GM12878 (cell line): ENCODE measurements around the gene OR2H2. TPM values are rescaled to one million over a fixed set of nuclear protein-coding genes. Genes with fewer than 3 reads are reported as not detected.

ENCODE experiments used
- ATAC-seq: fragments of 200-7000 bp; cut with Tn5 transposase; 3 replicates; pipeline ENCODE4 v1.9.1; 2020; ENCODE audit warnings: mild to moderate bottlenecking, moderate library complexity
- BruUV-seq: library from RNA; stranded (reverse); fragments of 400-500 nt; replicated peaks from 2 replicates; lab custom pipeline; 2021; lab: Mats Ljungman, UMichigan
- CTCF ChIA-PET: fragments of 300-600 bp; sonication (Branson Sonifier 250); formaldehyde crosslinking; extraction: SDS; loops from one replicate; lab custom pipeline; 2021; ENCODE audit warnings: inconsistent platforms; lab: Yijun Ruan, JAX
- POLR2A ChIA-PET: fragments of 350-600 bp; formaldehyde crosslinking; extraction: SDS; loops from one replicate; lab custom pipeline; 2021; ENCODE audit warnings: inconsistent platforms; lab: Charles Lee
- RAD21 ChIA-PET: fragments of 300-600 bp; sonication (Branson Sonifier 250); formaldehyde crosslinking; loops from one replicate; lab custom pipeline; 2023; ENCODE audit warnings: antibody characterized with exemption; ENCODE audit not compliant: unreplicated experiment; lab: Charles Lee
- SMC1A ChIA-PET: fragments of 300-600 bp; sonication (Branson Sonifier 250); formaldehyde crosslinking; loops from one replicate; lab custom pipeline; 2023; ENCODE audit not compliant: unreplicated experiment, uncharacterized antibody; lab: Charles Lee
- DNase-seq: peaks from one replicate; pipeline ENCODE4 v3.0.0-alpha.2; 2011; ENCODE audit warnings: low read depth, low spot score
- FAIRE-seq: peaks from 3 replicates; lab custom pipeline; 2011; peaks lifted over from hg19 to GRCh38; lab: Jason Lieb, UNC
- H2AFZ ChIP-seq: 2 replicates; pipeline ENCODE4 v1.6.0; 2011; ENCODE audit warnings: low read depth, low read length, control low read depth; ENCODE audit not compliant: control insufficient read depth
- H3K27ac ChIP-seq: 2 replicates; pipeline ENCODE4 v1.5.1; 2011; ENCODE audit warnings: control low read depth; ENCODE audit not compliant: control insufficient read depth, insufficient read depth
- H3K27me3 ChIP-seq, 2 experiments: replicated peaks in 1 of 2; 2 replicates each; pipeline versions ENCODE4 v1.6.0 to v1.6.1; 2011; ENCODE audit warnings: low read length in 1 of 2; ENCODE audit not compliant: control insufficient read depth in 2 of 2, insufficient read depth in 2 of 2
- H3K36me3 ChIP-seq, 2 experiments: 2 replicates each; pipeline ENCODE4 v1.5.1; 2011; ENCODE audit warnings: low read length in 1 of 2; ENCODE audit not compliant: control insufficient read depth in 2 of 2, insufficient read depth in 2 of 2
- H3K4me1 ChIP-seq: 2 replicates; pipeline ENCODE4 v1.6.1; 2011; ENCODE audit warnings: mild to moderate bottlenecking, low read length, moderate library complexity, mixed read lengths; ENCODE audit not compliant: control insufficient read depth, insufficient read depth
- H3K4me2 ChIP-seq: 2 replicates; pipeline ENCODE4 v1.6.0; 2011; ENCODE audit warnings: control low read depth; ENCODE audit not compliant: control insufficient read depth, insufficient read depth
- H3K4me3 ChIP-seq: fragments of 200-600 bp; sonication (generic); 2 replicates; pipeline ENCODE4 v1.5.1; 2016
- H3K79me2 ChIP-seq: 2 replicates; pipeline ENCODE4 v1.6.0; 2011; ENCODE audit warnings: low read length; ENCODE audit not compliant: control insufficient read depth, insufficient read depth
- H3K9ac ChIP-seq: 2 replicates; pipeline ENCODE4 v1.8.0; 2011; ENCODE audit warnings: low read length, control low read depth, mixed read lengths; ENCODE audit not compliant: control insufficient read depth, insufficient read depth
- H3K9me3 ChIP-seq: replicated peaks from 3 replicates; pipeline ENCODE4 v1.5.1; 2011; ENCODE audit warnings: mild to moderate bottlenecking, low read length; ENCODE audit not compliant: control insufficient read depth, insufficient read depth
- H4K20me1 ChIP-seq: 2 replicates; pipeline ENCODE4 v1.6.0; 2011; ENCODE audit not compliant: control insufficient read depth, insufficient read depth
- CBX5 ChIP-seq: sonication (generic); IDR thresholded peaks from 2 replicates; pipeline ENCODE4 v1.6.1; 2016; ENCODE audit warnings: low read depth, moderate library complexity, mild to moderate bottlenecking, inconsistent platforms
- FOXM1 ChIP-seq: IDR thresholded peaks from 2 replicates; pipeline ENCODE4 v1.6.1; 2012; ENCODE audit warnings: low read depth, mild to moderate bottlenecking, inconsistent platforms, low read length, moderate library complexity
- MTA2 ChIP-seq: fragments of 450-650 bp; IDR thresholded peaks from 2 replicates; pipeline ENCODE4 v1.6.1; 2016; ENCODE audit warnings: low read depth, mild to moderate bottlenecking, moderate library complexity
- MYC ChIP-seq: IDR thresholded peaks from 2 replicates; pipeline ENCODE4 v1.6.1; 2011; ENCODE audit warnings: mild to moderate bottlenecking, low read length, moderate library complexity, inconsistent platforms; ENCODE audit not compliant: insufficient read depth, insufficient replicate concordance, insufficient read length, severe bottlenecking
- SP1 ChIP-seq: IDR thresholded peaks from one replicate; pipeline ENCODE4 v1.6.1; 2011; ENCODE audit warnings: low read depth, low read length
- SRF ChIP-seq, 2 experiments: IDR thresholded peaks; 2 replicates each; pipeline ENCODE4 v1.6.1; 2011; ENCODE audit warnings: low read depth in 2 of 2, low read length in 2 of 2, mild to moderate bottlenecking in 1 of 2, moderate library complexity in 1 of 2
- WRNIP1 ChIP-seq: IDR thresholded peaks from 2 replicates; pipeline ENCODE4 v1.6.1; 2011; ENCODE audit warnings: low read depth, low read length, improper control_type of control experiment, borderline replicate concordance
- WGBS: methylation state at CpG from one replicate; pipeline ENCODE4 v1.1.6; 2016; ENCODE audit warnings: low lambda C conversion rate; ENCODE audit not compliant: insufficient replicate concordance, insufficient coverage; ENCODE audit errors: missing lambda C conversion rate; 5-methylcytosine and 5-hydroxymethylcytosine counted together
- in situ Hi-C: fragments of 300-500 bp; cut with MboI; formaldehyde crosslinking; loops from 9 replicates; pipeline ENCODE4 v1.14.3; 2018; ENCODE audit warnings: mixed read lengths
- intact Hi-C: fragments of 100-400 bp; cut with micrococcal nuclease; formaldehyde crosslinking; loops from one replicate; pipeline ENCODE4 v1.14.2; 2022; ENCODE audit not compliant: unreplicated experiment
- polyA plus RNA-seq, 11 experiments: library from polyadenylated mRNA; depleted of rRNA in 4 of 11; unstranded in 6 of 11; stranded (reverse) in 5 of 11; fragments of >200 nt; fragmentation: Nextera tagmentation in 4 of 11; fragmentation: Illumina TruSeq in 1 of 11; extraction: Ambion mirVana in 4 of 11; extraction: Trizol in 1 of 11; gene quantifications; 1 replicate in 1 of 11; 2 replicates in 10 of 11; pipeline versions ENCODE4 v1.2.1 to v1.2.3, GENCODE V29; 2011 to 2016; ENCODE audit warnings: inconsistent platforms in 2 of 11, missing spikeins in 2 of 11, low read depth in 1 of 11
- total RNA-seq, 4 experiments: library from RNA; depleted of rRNA in 3 of 4; stranded (reverse); fragments of >200 nt in 3 of 4; fragmentation: Illumina TruSeq in 1 of 4; extraction: Trizol in 1 of 4; gene quantifications; 2 replicates each; pipeline versions ENCODE4 v1.2.1 to v1.2.3, GENCODE V29; 2013 to 2021
- TF ChIP-seq, protein P1 (sequence below): IDR thresholded peaks from 2 replicates; pipeline ENCODE4 v1.6.1; 2012; ENCODE audit warnings: improper control_type of control experiment, low read depth, low read length; ENCODE audit not compliant: insufficient replicate concordance
- TF ChIP-seq, protein P2 (sequence below): fragments of 450-650 bp; IDR thresholded peaks from 2 replicates; pipeline ENCODE4 v1.6.1; 2016; ENCODE audit warnings: mild to moderate bottlenecking

The OR2H2 gene
- total and polyA plus RNA-seq, 10 of the 15 experiments (the other 5 are each of a cell fraction or from before 2014, with no cell fraction given) = not detected

GRCh38 chr6:29610540-29610939 lies 25.6 kb downstream of the OR2H2 start:
- SMC1A ChIA-PET = no interaction called here
- BruUV-seq = no TSS peak
- Histone ChIP-seq H3K9me3 (no peaks in the 10 kb centered on the region), H3K79me2 (no peaks in the 10 kb centered on the region), H3K4me1 (no peaks in the 10 kb centered on the region), H3K9ac (no peak overlapping the region), H3K4me2 (no peak overlapping the region), H3K4me3 (no peak overlapping the region), H4K20me1 (no peaks in the 10 kb centered on the region), H3K27me3 (no peaks in the 10 kb centered on the region), H3K36me3 (no peaks in the 10 kb centered on the region), H2AFZ (no peak overlapping the region), H3K27ac (no peak overlapping the region)
- in situ Hi-C loops (no loop called here), intact Hi-C loops (no loop called here)
- CTCF ChIA-PET = no interaction called here
- FAIRE-seq (no peak), ATAC-seq (no peak), DNase-seq (no peak)
- WGBS = 33% methylated on average over 4 of the region's 4 CpGs
- RAD21 ChIA-PET = no interaction called here
- TF ChIP-seq FOXM1 = no peak
- no peak for TF ChIP-seq WRNIP1
- TF ChIP-seq, protein P1, sequence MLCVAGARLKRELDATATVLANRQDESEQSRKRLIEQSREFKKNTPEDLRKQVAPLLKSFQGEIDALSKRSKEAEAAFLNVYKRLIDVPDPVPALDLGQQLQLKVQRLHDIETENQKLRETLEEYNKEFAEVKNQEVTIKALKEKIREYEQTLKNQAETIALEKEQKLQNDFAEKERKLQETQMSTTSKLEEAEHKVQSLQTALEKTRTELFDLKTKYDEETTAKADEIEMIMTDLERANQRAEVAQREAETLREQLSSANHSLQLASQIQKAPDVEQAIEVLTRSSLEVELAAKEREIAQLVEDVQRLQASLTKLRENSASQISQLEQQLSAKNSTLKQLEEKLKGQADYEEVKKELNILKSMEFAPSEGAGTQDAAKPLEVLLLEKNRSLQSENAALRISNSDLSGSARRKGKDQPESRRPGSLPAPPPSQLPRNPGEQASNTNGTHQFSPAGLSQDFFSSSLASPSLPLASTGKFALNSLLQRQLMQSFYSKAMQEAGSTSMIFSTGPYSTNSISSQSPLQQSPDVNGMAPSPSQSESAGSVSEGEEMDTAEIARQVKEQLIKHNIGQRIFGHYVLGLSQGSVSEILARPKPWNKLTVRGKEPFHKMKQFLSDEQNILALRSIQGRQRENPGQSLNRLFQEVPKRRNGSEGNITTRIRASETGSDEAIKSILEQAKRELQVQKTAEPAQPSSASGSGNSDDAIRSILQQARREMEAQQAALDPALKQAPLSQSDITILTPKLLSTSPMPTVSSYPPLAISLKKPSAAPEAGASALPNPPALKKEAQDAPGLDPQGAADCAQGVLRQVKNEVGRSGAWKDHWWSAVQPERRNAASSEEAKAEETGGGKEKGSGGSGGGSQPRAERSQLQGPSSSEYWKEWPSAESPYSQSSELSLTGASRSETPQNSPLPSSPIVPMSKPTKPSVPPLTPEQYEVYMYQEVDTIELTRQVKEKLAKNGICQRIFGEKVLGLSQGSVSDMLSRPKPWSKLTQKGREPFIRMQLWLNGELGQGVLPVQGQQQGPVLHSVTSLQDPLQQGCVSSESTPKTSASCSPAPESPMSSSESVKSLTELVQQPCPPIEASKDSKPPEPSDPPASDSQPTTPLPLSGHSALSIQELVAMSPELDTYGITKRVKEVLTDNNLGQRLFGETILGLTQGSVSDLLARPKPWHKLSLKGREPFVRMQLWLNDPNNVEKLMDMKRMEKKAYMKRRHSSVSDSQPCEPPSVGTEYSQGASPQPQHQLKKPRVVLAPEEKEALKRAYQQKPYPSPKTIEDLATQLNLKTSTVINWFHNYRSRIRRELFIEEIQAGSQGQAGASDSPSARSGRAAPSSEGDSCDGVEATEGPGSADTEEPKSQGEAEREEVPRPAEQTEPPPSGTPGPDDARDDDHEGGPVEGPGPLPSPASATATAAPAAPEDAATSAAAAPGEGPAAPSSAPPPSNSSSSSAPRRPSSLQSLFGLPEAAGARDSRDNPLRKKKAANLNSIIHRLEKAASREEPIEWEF = no peak
- no peak for TF ChIP-seq CBX5
- TF ChIP-seq MTA2 = no peak
- TF ChIP-seq MYC = no peak
- TF ChIP-seq, protein P2, sequence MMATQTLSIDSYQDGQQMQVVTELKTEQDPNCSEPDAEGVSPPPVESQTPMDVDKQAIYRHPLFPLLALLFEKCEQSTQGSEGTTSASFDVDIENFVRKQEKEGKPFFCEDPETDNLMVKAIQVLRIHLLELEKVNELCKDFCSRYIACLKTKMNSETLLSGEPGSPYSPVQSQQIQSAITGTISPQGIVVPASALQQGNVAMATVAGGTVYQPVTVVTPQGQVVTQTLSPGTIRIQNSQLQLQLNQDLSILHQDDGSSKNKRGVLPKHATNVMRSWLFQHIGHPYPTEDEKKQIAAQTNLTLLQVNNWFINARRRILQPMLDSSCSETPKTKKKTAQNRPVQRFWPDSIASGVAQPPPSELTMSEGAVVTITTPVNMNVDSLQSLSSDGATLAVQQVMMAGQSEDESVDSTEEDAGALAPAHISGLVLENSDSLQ = no peak
- TF ChIP-seq SP1 = no peak
- no peak for TF ChIP-seq SRF (IDR thresholded peaks at IDR 0.05; ENCODE audit: low read depth in 2 of 2, low read length in 2 of 2)
- POLR2A ChIA-PET = no interaction called here
